Measurements from ENCODE around the gene PSTPIP1. TPM values are rescaled to one million over a fixed set of nuclear protein-coding genes. Genes with fewer than 3 reads are reported as not detected.
A peak's percentile ranks its signal among the peaks of the same experiment; 100 is the strongest.

The PSTPIP1 gene
- total and polyA plus RNA-seq, 2 of the 13 experiments (the other 11 are each of a cell fraction or from before 2014, with no cell fraction given): 4.4 to 8.7 TPM

DNA sequence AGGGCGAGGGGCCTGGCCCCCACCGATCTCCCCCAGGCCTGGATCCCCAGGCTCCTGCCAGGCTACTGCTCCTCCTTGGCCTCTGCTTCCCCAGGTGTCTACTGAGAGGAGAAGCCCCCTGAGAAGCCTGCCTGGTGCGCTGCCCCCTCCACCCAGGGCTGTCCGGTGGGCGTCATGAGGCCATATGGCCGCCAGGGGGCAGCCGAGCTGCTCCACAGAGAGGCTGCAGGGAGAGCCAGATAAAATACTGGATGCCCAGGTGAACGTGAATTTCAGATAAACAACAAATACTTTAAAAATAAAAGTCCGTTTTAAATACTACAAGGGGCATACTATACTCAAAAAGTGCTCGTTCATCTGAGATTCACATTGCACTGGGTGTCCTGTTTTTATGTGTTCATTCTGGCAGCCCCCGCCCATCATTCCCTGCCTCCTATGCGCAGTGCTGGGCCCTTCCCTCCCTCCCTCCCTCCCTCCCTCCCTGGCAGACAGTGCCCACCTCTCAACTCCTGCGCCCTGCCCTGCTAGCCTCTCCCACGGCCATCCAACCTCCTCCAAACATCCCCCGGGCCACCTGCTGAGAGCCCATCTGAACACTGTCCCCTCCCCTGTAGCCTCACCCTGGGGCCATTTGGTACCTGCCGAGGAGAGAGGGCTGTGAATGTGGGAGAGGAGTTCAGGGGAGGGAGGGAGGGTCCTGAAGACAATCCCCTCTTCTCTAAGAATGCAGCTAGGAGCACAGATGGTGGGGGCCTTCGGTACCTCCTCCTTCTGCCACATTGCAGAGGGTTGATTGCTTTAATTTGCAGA, 29.6 kb downstream of the PSTPIP1 start (continued):
- TF ChIP-seq ZNF839 (CRISPR knock-in tag; IDR thresholded peaks at IDR 0.05; ENCODE audit: borderline replicate concordance) (no peak), SRSF9 (IDR thresholded peaks at IDR 0.05; ENCODE audit: borderline replicate concordance, insufficient read depth, low read depth, low read length, poor library complexity, severe bottlenecking) (no peak), FOSL2 (CRISPR knock-in tag; IDR thresholded peaks at IDR 0.05) (0 out of 2 replicates have a peak, but pooled peaks have one; percentile 8), ZNF674 (CRISPR knock-in tag; IDR thresholded peaks at IDR 0.05; ENCODE audit: low read depth) (no peak), ZBTB7B (CRISPR knock-in tag; IDR thresholded peaks at IDR 0.05) (peak; percentile 38; the same call in 1 of the 2 replicates), RARA (CRISPR knock-in tag; IDR thresholded peaks at IDR 0.05) (no peak), MEF2D (CRISPR knock-in tag; IDR thresholded peaks at IDR 0.05) (no peak), RAD21 (CRISPR knock-in tag; IDR thresholded peaks at IDR 0.05) (peak; percentile 70), STAG1 (CRISPR knock-in tag; IDR thresholded peaks at IDR 0.05) (peak; percentile 67)
- TF ChIP-seq, protein P1, sequence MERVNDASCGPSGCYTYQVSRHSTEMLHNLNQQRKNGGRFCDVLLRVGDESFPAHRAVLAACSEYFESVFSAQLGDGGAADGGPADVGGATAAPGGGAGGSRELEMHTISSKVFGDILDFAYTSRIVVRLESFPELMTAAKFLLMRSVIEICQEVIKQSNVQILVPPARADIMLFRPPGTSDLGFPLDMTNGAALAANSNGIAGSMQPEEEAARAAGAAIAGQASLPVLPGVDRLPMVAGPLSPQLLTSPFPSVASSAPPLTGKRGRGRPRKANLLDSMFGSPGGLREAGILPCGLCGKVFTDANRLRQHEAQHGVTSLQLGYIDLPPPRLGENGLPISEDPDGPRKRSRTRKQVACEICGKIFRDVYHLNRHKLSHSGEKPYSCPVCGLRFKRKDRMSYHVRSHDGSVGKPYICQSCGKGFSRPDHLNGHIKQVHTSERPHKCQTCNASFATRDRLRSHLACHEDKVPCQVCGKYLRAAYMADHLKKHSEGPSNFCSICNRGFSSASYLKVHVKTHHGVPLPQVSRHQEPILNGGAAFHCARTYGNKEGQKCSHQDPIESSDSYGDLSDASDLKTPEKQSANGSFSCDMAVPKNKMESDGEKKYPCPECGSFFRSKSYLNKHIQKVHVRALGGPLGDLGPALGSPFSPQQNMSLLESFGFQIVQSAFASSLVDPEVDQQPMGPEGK (CRISPR knock-in tag; IDR thresholded peaks at IDR 0.05): 0 out of 2 replicates have a peak, but pooled peaks have one; percentile 18
- TF ChIP-seq, protein P2, sequence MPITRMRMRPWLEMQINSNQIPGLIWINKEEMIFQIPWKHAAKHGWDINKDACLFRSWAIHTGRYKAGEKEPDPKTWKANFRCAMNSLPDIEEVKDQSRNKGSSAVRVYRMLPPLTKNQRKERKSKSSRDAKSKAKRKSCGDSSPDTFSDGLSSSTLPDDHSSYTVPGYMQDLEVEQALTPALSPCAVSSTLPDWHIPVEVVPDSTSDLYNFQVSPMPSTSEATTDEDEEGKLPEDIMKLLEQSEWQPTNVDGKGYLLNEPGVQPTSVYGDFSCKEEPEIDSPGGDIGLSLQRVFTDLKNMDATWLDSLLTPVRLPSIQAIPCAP (CRISPR knock-in tag; IDR thresholded peaks at IDR 0.05; ENCODE audit: low read depth): no peak

All from HepG2 (cell line).